ENCODE results near the gene RNU5B-1.

DNA sequence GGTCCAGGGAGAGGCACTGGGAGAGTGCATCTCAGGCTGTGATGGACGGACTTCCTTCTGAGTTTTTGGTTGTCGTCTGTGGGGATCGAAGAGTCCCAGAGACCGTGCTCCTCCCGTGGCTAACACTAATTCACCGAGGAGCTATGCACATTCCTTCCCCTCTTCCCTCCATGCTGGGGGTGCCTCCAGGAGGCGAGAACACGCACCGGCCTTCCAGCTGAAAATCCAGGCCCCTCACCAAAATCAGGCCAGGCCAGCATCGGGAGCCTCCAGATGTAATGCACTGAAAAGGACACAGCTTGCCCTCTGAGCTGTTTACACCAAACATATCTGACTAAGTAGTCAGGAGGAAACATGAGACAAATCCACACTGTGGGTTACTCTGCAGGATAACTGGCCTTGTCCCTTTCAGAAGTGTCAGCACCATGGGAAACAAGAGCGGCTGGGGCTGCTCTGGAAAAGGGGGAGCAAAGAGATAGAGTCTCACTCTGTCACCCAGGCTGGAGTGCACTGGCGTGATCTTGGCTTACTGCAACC is 5.5 kb downstream of the RNU5B-1 start:
- TF ChIP-seq CTCF (IDR thresholded peaks at IDR 0.05): no peak
- no peak for TF ChIP-seq POLR2AphosphoS5 (IDR thresholded peaks at IDR 0.05)
- TF ChIP-seq EP300 (IDR thresholded peaks at IDR 0.05): no peak
- no peak for TF ChIP-seq POLR2A (IDR thresholded peaks at IDR 0.05)
